ENCODE measurements around the gene CHRM1.

CHRM1 gene

DNA sequence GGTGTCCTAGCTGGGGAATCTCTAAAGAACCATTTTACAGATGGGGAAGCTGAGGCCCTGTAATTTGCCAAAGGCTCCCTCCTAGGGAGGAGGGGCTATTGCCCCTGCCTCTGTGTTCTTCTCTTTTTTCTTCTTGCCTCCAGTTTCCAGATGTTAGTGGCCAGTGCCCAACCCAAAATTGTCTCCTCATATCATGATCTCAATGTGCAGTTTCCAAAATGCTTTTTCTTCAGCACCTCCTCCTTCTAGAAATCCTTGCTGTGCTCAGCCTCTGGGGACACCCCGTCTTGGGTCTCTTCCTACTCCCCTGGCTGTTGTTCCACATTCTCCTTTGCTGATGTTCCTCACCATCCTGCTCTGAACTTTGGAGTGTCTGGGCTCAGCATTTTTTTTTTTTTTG lies 9.5 kb upstream of the CHRM1 start:
- TF ChIP-seq, protein P1, sequence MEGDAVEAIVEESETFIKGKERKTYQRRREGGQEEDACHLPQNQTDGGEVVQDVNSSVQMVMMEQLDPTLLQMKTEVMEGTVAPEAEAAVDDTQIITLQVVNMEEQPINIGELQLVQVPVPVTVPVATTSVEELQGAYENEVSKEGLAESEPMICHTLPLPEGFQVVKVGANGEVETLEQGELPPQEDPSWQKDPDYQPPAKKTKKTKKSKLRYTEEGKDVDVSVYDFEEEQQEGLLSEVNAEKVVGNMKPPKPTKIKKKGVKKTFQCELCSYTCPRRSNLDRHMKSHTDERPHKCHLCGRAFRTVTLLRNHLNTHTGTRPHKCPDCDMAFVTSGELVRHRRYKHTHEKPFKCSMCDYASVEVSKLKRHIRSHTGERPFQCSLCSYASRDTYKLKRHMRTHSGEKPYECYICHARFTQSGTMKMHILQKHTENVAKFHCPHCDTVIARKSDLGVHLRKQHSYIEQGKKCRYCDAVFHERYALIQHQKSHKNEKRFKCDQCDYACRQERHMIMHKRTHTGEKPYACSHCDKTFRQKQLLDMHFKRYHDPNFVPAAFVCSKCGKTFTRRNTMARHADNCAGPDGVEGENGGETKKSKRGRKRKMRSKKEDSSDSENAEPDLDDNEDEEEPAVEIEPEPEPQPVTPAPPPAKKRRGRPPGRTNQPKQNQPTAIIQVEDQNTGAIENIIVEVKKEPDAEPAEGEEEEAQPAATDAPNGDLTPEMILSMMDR (IDR thresholded peaks at IDR 0.05): no peak

DNA sequence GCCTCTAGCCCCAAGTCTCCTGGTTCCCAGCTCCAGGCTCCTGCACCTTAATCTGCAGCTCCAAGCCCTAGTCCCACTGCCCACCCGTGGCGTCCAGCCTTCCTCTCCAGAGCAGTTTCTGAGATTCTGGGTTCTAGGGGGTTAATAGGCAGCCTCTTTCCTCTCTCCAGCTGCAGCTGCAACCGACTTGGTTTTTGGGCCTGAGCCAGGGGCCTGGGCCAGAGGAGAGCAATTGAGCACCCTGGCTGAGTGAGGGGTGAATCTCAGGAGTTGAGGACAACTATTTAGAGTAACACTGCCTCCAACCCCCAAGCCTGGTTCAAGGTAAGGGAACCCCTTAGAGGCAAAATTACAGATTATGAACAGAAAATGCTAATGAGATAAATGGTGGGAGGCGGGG lies 9.0 kb upstream of the CHRM1 start:
- TF ChIP-seq, protein P1 (IDR thresholded peaks at IDR 0.05): no peak

DNA sequence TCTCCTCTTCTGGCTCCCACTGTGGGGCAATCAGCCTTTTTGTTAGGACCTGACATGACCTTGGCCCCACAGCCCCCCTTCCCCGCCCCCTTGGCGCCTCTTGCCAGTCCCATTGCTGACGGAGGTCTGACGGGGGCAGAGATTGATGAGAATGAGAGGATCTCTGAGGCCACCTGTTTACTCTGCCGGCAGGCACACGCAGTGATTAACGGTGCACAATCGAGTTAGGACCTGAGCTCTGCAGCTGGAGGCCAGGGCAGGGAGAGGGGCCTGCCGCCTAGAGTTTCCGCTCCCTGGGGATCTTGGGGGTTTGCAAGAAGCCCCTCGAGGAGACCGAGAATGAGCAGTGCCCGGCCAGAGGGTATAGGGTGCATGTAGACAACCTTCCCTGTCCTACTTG lies 6.8 kb upstream of the CHRM1 start:
- TF ChIP-seq, protein P1 (IDR thresholded peaks at IDR 0.05): no peak

DNA sequence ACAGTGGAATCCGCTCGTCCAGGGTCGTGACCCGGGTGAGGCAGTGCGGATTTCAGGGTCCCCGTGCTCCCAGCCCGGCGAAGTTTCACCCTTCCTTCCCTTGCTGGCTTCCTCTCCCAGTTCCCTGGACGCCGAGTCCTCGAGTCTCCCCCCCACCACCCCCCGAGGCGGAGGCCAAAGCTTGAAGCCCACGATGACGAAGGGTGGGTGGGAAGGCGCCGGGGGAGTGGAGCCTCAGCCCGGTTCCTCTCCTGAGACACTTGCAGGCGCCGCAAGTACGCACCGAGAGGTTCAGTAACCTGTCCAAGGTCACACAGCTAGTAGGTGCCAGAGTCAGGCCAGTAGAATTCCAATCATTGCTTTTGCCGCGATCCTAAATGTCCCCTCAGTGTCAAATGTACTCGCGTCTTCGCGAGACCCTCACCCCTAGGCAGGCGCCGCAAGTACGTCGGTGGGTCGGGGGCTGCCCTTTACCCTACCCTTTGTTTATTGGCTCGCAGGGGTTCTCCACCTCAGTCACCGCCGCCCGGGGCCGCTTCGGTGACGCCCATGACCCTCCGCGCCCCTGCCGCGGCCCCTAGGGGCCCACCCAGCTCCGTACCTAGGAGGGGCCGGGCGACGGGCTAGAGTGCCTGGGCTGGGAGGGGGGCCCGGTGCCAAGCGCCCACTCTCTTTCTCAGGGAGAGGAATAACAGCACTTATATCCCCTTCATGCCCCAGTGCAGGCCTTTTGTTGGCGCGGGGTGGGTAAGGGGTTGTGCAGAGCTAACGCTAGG lies 5.7 kb upstream of the CHRM1 start:
- TF ChIP-seq, protein P1 (IDR thresholded peaks at IDR 0.05): no peak

DNA sequence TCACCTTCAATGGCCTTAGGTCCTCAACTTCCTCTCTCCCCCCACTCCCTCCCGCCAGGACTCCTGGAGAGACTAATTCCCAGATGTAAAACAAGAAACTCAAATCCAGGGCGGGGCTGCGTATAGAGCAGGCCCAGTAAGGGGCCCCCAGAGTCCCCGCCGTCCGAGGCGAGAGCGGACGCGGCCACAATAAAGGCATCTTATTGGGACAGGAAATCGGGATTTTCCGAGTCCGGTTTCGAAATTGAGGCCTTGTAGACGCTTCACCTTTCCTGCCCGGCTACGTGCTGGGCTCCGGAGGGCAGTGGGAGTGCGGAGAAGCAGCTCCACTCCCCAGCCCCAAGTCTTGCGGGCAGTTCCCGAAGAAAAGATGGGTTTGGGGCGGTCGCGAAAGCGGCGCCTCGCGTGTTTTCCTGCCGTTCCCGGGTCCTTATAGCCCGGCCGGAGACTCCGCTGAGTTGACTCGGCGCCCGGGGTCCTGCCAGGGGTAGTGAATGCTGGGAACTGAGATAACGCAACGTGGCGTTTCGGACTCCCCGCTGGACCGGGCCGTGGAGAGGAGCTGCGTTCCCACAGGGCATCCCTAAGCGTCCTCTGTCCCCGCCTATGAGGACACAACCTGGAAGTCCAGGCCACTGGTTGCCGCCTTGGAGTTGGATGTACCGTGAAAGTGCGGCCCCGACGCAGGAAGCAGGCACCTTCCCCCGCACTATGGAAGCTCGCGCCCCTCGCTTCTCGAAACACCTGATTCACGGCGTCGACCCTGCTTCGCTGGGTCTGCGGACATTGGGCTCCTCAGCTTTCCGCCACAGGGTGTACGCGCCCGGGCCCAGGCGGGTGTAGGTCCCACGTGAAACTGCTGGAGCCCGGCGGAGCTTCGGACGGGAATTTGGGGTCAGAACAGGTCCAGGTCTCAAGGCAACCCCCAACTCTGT lies 4.8 kb upstream of the CHRM1 start:
- TF ChIP-seq, protein P1 (IDR thresholded peaks at IDR 0.05): no peak

DNA sequence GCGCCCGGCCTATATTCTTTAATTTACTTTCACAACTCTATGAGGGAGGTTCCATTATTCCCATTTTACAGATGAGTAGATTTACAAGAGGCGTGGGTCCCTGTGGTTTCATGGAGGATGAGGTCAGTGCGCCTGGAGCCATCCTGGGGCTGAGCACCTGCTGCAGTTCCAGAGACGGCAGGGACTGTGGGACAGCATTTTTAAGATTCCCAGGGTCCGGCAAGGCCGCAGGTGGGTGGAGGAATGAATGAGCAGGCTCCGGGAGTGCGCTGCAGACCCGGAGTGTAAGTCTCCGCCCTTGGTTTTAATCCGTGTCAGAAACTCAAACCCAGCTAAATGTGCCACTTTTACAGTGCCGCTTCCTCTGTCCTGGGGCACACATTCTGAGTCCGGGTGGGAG lies 4.1 kb upstream of the CHRM1 start:
- TF ChIP-seq, protein P1 (IDR thresholded peaks at IDR 0.05): no peak

DNA sequence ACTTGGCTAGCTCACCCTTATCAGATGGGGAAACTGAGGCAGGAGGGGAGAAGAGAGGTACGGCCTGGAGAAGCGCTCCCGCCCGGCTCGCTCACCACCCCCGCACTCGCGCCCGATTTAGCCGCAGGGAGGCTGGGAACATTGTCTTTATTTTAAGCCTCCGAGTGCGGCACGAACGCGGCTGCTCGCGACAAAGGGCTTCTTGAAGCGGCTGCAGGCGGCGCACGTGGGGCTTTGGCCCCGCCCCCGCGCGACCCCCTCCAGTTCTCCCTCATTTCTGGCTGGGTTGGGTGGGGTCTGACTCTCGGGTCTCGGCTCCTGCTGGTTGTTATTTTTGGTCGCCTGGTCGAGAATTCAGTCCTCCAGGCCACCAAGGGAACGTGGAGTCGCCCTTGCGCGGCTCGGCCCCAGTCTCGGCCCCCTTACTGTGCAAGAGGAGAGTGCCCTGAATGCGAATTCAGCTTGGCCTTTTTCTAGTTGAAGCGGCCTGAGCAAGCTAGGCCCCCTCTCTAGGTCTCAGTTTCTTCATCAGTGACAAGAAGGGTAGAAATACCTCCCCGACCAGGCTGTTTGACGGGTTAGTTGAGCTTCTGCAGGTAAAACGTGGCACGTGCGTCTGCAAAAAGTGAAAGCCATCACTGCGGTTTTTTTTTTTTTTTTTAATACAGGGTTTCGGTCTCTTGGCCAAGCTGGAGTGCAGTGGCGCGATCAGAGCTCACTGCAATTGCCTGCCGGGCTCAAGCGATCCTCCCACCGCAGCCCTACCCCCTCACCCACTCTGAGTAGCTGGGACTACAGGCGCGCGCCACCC lies 2.6 kb upstream of the CHRM1 start:
- TF ChIP-seq, protein P1 (IDR thresholded peaks at IDR 0.05): no peak
